NCI-H2227 (cell line): ENCODE measurements around the gene FKBP1A.
A peak's percentile ranks its signal among the peaks of the same experiment; 100 is the strongest.

Source experiments
- DNase-seq: peaks from one replicate; lab custom pipeline; 2025; ENCODE audit not compliant: unreplicated experiment; lab: John Stamatoyannopoulos, UW

The FKBP1A gene

GRCh38 chr20:1392693-1393506 lies at the start of gene FKBP1A:
TSS of gene FKBP1A (minus strand) at chr20:1393054. CDS start at chr20:1392998, 56 bp downstream.
- peak; percentile 97 for DNase-seq

- DNase-seq: no peak
Observed at GRCh38 chr20:1442304-1442703, 49.5 kb upstream of the FKBP1A start.

GRCh38 chr20:1441133-1441532 lies 48.3 kb upstream of the FKBP1A start:
- DNase-seq: no peak

GRCh38 chr20:1440024-1440423 lies 47.2 kb upstream of the FKBP1A start:
- DNase-seq: no peak

- DNase-seq: no peak
Observed at GRCh38 chr20:1438361-1438760, 45.5 kb upstream of the FKBP1A start.

DNA sequence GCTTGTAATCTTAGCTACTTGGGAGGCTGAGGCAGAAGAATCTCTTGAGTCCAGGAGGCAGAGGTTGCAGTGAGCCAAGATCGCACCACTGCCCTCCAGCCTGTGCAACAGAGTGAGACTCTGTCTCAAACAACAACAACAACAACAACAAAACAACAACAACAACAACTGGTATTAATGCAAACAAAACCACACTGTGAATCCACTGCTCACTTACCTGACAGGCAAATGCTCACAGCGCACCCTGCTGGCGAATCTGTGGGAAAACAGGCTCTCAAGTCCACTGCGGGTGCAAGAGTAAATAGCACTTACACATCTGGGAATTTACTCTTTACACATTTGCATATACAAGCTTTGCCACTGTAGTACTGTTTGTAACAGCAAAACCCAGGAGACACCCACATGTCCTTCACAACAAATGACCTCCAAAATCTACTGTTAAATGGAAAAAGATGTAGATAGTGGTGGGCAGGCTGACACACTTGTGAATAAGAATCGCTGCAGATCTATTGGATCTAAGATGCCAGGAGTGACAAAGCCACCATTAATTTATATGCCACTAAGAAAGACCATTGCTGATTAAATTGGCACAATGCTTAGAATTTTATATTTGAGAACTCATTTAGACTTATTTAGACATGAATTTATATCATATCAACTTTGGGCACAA lies 44.5 kb upstream of the FKBP1A start:
- peak; percentile 75 for DNase-seq

DNA sequence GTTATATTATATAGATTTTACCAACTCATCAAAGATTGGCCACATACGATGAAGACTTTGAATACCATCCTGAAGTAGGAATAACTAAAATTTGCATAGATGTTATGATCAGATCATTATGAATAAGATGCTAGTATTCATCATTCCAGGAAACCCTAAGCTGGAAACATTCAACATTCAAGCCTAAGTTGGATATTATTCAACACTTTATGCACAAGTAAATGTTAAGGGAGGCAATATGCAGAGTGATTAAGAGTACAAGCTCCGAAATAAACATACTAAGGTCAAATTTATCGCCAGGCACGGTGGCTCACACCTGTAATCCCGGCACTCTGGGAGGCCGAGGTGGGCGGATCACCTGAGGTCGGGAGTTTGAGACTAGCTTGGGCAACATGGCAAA lies 43.4 kb upstream of the FKBP1A start:
- no peak for DNase-seq

DNA sequence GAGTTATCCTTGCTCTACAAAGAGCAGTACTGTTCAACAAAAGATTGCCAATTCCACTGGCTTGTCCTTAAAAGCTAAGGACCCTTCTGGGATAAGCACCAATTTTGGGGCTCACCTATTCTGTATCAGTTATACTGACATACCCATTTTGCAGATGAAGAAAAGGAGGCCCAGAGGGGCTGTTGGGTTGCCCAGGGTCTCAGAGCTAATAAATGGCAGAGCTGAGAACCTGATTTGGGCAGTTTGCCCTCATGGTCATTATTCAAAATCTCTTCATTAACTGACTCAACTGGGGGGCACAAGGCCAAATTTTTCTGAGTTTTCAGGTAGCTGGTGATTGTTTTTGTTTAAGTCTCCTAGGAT lies 42.5 kb upstream of the FKBP1A start:
- no peak for DNase-seq

GRCh38 chr20:1434571-1435336 lies 41.9 kb upstream of the FKBP1A start:
- no peak for DNase-seq

DNA sequence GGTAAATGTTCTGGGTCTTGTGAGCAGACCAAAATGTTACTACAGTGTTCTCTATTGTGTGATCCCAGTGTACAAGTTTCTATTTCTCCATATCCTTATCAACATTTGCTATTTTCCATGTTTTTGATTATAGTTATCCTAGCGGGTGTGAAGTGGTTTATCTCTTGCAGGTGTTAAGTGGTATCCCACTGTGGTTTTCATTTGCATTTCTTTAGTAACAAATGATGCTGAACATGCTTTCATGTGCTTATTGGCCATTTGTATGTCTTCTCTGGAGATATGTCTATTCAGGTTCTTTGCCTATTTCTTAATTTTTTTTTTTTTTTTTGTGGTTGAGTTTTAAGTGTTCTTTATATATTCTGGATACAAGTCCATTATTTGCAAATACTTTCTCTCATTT lies 38.3 kb upstream of the FKBP1A start:
- DNase-seq: no peak

- DNase-seq: no peak
Observed at GRCh38 chr20:1430004-1430451, 37.2 kb upstream of the FKBP1A start.

DNA sequence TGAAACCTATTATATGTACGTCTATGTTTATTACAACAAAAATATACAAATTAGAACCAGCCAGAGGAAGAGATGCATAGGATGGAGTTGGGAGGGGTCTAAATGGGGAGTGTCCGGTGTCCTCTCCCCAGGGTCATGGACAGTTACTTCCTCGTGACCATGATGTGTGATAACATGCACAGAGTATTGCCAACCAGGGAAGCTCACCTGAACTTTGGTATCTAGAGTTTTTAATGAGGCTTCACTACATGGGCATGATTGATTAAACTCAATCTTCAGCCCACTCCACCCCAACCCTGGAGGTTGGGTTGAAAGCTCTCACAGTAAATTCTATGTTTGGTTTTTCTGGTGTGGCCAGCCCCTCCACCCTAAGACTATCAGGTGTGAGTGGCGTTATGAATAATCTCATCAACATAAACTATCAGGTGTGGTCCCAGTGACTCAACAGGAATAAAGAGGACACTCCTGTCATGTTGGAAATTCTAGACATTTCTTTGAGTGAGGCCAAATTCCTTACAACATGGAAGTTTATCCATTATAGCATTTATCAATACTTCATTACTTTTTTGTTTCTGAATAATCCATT lies 36.4 kb upstream of the FKBP1A start:
- no peak for DNase-seq

- DNase-seq: peak; percentile 59
Observed at GRCh38 chr20:1427457-1428054, 34.7 kb upstream of the FKBP1A start.

- DNase-seq: no peak
Observed at GRCh38 chr20:1426231-1426849, 33.5 kb upstream of the FKBP1A start.

- DNase-seq: no peak
Observed at GRCh38 chr20:1424336-1424735, 31.5 kb upstream of the FKBP1A start.

DNA sequence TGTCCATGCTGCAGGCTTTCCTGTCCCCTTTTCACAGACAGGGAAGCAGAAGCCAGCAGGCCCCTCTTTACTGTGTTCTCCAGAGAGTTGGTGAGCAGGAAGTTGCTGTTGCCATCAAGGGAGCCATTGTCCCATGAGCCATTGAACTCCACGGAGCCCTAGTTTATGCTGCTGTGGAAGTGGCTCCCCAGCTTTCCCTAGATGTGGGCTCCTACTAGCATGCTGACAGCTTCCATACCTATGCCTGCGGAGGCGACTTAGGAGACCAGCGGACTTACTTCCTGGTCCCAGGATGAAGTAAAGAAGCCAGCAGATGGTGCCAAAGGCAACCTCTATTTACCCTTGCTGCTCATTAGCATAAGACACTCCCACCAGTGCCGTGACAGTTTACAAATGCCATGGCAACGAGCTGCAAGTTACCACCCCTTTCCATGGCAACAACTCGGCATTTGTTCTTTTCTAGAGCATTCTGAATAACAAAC lies 30.8 kb upstream of the FKBP1A start:
- DNase-seq: peak; percentile 27

DNA sequence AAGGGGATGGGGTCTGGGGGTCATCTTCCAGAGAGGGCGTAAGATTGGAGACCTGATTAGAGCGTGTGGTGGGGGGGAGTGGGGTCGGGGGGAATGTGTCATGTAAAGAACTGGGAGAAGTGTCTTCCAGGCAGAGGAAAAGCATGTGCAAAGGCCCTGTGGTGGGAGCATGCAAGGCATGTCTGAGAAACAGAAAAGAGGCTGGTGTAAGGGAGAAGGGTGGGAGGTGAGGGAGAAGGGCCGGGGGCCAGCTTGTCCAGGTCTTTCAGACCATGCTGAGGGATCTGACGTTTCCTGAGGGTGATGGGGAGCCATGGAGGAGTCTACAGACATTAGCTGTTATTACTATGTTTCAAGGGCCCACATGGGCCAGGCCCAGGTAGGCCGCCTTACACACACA lies 30.4 kb upstream of the FKBP1A start:
- DNase-seq: no peak

DNA sequence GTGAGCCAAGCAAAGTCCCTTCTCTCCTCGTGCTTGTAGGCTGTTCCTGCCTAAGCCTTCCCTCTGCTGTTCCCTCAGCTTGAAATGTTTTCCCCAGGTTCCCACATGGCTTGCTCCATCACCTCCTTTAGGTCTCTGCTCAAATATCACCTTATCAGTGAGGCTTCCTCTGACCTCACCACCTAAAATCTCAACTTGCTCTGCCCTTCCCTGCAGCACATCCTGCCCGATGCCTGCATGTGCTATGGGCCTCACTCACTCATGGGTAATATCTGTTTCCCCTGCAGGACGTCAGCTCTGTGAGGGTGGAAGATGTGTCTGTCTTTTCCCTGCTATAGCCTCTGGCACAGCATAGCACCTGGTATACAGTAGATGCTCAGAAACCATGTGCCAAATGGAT lies 29.9 kb upstream of the FKBP1A start:
- no peak for DNase-seq

DNA sequence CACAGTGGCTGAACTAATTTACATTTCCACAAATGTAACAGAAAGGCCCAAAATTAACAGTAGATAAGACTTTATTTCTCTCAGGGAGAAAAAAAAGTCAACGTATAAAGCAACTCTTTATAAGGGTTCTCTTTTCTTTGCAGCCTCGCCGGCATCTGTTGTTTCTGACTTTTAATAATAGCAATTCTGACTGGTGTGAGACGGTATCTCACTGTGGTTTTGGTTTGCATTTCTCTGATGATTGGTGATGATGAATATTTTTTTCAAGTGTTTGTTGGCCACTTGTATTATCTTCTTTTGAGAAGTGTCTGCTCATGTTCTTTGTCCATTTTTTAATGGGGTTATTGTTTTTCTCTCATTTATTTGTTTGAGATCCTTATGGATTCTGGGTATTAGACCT lies 27.2 kb upstream of the FKBP1A start:
- no peak for DNase-seq

DNA sequence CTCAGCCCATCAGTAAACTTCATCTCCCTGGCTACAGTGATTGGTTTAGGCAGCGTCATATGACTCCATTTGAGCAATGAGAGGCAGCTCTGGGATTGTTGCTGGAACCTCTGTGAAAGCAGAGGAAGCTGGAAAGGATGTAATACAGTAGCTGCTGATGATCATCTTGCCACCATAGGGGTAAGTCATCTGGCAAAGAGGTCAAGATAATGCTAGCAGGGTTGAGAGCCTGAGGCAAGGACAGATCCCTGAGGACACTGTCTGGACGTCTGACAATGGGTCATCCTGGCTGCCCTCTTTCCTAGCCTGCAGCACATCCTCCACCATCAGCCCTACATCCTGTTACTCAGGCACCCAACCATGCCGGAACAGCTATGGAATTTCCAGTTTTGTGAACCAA lies 25.5 kb upstream of the FKBP1A start:
- no peak for DNase-seq
